ENCODE measurements around the gene KCNN4.

DNA sequence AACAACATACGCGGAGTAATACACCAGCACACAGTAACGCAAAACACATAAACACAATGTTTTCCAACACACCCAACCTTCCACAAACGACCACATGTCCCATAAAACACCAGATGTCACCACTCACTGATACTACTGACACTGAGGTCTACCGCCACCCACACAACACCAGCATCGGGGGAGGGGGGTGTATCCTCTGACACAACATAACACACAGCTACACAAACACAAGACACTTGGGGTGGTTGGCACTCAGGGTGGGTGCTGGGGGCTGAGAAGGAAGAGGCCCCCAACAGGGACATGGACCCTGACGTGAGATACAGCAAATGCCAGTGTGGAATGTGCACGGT lies 1.5 kb upstream of the KCNN4 start:
- TF ChIP-seq, protein P1, sequence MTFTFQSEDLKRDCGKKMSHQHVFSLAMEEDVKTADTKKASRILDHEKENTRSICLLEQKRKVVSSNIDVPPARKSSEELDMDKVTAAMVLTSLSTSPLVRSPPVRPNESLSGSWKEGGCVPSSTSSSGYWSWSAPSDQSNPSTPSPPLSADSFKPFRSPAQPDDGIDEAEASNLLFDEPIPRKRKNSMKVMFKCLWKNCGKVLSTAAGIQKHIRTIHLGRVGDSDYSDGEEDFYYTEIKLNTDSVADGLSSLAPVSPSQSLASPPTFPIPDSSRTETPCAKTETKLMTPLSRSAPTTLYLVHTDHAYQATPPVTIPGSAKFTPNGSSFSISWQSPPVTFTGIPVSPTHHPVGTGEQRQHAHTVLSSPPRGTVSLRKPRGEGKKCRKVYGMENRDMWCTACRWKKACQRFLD (tag by site-specific recombination; IDR thresholded peaks at IDR 0.05), result no peak
- TF ChIP-seq, protein P2, sequence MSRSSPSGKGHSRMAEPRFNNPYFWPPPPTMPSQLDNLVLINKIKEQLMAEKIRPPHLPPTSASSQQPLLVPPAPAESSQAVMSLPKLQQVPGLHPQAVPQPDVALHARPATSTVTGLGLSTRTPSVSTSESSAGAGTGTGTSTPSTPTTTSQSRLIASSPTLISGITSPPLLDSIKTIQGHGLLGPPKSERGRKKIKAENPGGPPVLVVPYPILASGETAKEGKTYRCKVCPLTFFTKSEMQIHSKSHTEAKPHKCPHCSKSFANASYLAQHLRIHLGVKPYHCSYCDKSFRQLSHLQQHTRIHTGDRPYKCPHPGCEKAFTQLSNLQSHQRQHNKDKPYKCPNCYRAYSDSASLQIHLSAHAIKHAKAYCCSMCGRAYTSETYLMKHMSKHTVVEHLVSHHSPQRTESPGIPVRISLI (tag by site-specific recombination; IDR thresholded peaks at IDR 0.05), result no peak
- TF ChIP-seq ZNF274 (IDR thresholded peaks at IDR 0.05; ENCODE audit: low read length) (no peak), ZNF274 (tag by site-specific recombination; IDR thresholded peaks at IDR 0.05; ENCODE audit: borderline replicate concordance) (no peak), ZNF530 (tag by site-specific recombination; IDR thresholded peaks at IDR 0.05; ENCODE audit: low read depth) (no peak), ZNF837 (tag by site-specific recombination; IDR thresholded peaks at IDR 0.05) (no peak), KLF10 (tag by site-specific recombination; IDR thresholded peaks at IDR 0.05) (no peak), ZNF174 (tag by site-specific recombination; IDR thresholded peaks at IDR 0.05) (no peak), ZNF658 (tag by site-specific recombination; IDR thresholded peaks at IDR 0.05) (0 out of 2 replicates have a peak, but pooled peaks have one; percentile 27), YY1 (tag by site-specific recombination; IDR thresholded peaks at IDR 0.05) (no peak), ZEB2 (tag by site-specific recombination; IDR thresholded peaks at IDR 0.05) (no peak), ZNF596 (tag by site-specific recombination; IDR thresholded peaks at IDR 0.05) (no peak)
- TF ChIP-seq, protein P3, sequence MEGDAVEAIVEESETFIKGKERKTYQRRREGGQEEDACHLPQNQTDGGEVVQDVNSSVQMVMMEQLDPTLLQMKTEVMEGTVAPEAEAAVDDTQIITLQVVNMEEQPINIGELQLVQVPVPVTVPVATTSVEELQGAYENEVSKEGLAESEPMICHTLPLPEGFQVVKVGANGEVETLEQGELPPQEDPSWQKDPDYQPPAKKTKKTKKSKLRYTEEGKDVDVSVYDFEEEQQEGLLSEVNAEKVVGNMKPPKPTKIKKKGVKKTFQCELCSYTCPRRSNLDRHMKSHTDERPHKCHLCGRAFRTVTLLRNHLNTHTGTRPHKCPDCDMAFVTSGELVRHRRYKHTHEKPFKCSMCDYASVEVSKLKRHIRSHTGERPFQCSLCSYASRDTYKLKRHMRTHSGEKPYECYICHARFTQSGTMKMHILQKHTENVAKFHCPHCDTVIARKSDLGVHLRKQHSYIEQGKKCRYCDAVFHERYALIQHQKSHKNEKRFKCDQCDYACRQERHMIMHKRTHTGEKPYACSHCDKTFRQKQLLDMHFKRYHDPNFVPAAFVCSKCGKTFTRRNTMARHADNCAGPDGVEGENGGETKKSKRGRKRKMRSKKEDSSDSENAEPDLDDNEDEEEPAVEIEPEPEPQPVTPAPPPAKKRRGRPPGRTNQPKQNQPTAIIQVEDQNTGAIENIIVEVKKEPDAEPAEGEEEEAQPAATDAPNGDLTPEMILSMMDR (tag by site-specific recombination; IDR thresholded peaks at IDR 0.05), result no peak
- TF ChIP-seq, protein P4, sequence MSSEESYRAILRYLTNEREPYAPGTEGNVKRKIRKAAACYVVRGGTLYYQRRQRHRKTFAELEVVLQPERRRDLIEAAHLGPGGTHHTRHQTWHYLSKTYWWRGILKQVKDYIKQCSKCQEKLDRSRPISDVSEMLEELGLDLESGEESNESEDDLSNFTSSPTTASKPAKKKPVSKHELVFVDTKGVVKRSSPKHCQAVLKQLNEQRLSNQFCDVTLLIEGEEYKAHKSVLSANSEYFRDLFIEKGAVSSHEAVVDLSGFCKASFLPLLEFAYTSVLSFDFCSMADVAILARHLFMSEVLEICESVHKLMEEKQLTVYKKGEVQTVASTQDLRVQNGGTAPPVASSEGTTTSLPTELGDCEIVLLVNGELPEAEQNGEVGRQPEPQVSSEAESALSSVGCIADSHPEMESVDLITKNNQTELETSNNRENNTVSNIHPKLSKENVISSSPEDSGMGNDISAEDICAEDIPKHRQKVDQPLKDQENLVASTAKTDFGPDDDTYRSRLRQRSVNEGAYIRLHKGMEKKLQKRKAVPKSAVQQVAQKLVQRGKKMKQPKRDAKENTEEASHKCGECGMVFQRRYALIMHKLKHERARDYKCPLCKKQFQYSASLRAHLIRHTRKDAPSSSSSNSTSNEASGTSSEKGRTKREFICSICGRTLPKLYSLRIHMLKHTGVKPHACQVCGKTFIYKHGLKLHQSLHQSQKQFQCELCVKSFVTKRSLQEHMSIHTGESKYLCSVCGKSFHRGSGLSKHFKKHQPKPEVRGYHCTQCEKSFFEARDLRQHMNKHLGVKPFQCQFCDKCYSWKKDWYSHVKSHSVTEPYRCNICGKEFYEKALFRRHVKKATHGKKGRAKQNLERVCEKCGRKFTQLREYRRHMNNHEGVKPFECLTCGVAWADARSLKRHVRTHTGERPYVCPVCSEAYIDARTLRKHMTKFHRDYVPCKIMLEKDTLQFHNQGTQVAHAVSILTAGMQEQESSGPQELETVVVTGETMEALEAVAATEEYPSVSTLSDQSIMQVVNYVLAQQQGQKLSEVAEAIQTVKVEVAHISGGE (tag by site-specific recombination; conservative IDR thresholded peaks at IDR 0.05; ENCODE audit: low read depth), result no peak
